OCI-LY1 (cell line): ENCODE data around the gene RAB15.

Experiments used
- H2AFZ ChIP-seq: fragments of 200-600 bp; sonication (generic), shearing (Covaris generic); 2 replicates; pipeline ENCODE4 v1.6.0; 2014; ENCODE audit warnings: antibody characterized with exemption, mild to moderate bottlenecking, low read length
- H3F3A ChIP-seq: fragments of 200-600 bp; sonication (generic), shearing (Covaris generic); 2 replicates; pipeline ENCODE4 v1.6.0; 2014; ENCODE audit warnings: mild to moderate bottlenecking, antibody characterized with exemption, low read length, moderate library complexity; ENCODE audit not compliant: insufficient read depth
- H3K27ac ChIP-seq: fragments of 200-600 bp; sonication (generic); 2 replicates; pipeline ENCODE4 v1.5.1; 2014; ENCODE audit warnings: low read length, mixed run types, mild to moderate bottlenecking, low read depth; ENCODE audit not compliant: poor library complexity, severe bottlenecking
- H3K27me3 ChIP-seq: fragments of 200-600 bp; sonication (generic); 2 replicates; pipeline ENCODE4 v1.6.0; 2014; ENCODE audit warnings: antibody characterized with exemption, mild to moderate bottlenecking, low read length, moderate library complexity; ENCODE audit not compliant: insufficient read depth
- H3K36me3 ChIP-seq: fragments of 200-600 bp; sonication (generic); 2 replicates; pipeline ENCODE4 v1.6.1; 2014; ENCODE audit warnings: mild to moderate bottlenecking, antibody characterized with exemption, low read length, moderate library complexity, mixed read lengths; ENCODE audit not compliant: insufficient read depth
- H3K4me1 ChIP-seq: fragments of 200-600 bp; sonication (generic); 2 replicates; pipeline ENCODE4 v1.5.1; 2014; ENCODE audit warnings: mild to moderate bottlenecking, low read length, moderate library complexity; ENCODE audit not compliant: insufficient read depth, severe bottlenecking
- H3K4me2 ChIP-seq: fragments of 200-600 bp; sonication (generic), shearing (Covaris generic); 2 replicates; pipeline ENCODE4 v1.6.1; 2014; ENCODE audit warnings: low read length
- H3K4me3 ChIP-seq: fragments of 200-600 bp; sonication (generic); 2 replicates; pipeline ENCODE4 v1.5.1; 2014; ENCODE audit warnings: low read length, low read depth, mild to moderate bottlenecking, mixed read lengths; ENCODE audit not compliant: poor library complexity, severe bottlenecking
- H3K79me2 ChIP-seq: fragments of 200-600 bp; shearing (Covaris generic); 2 replicates; pipeline ENCODE4 v1.6.1; 2016; ENCODE audit warnings: mixed run types, low read length, mixed read lengths; ENCODE audit not compliant: insufficient read depth
- H3K9ac ChIP-seq: fragments of 200-600 bp; sonication (generic), shearing (Covaris generic); 2 replicates; pipeline ENCODE4 v1.6.1; 2014; ENCODE audit warnings: mild to moderate bottlenecking, low read length, mixed read lengths
- H3K9me2 ChIP-seq: fragments of 200-600 bp; sonication (generic), shearing (Covaris generic); 2 replicates; pipeline ENCODE4 v1.6.1; 2014; ENCODE audit warnings: low read depth, mild to moderate bottlenecking, low read length, mixed read lengths
- H3K9me3 ChIP-seq: fragments of 200-600 bp; shearing (Covaris generic); 2 replicates; pipeline ENCODE4 v1.6.1; 2014; ENCODE audit warnings: low read length, mixed read lengths
- H4K20me1 ChIP-seq: fragments of 200-600 bp; sonication (generic), shearing (Covaris generic); 2 replicates; pipeline ENCODE4 v1.6.0; 2016; ENCODE audit warnings: mild to moderate bottlenecking, low read length; ENCODE audit not compliant: insufficient read depth
- EZH2 ChIP-seq: fragments of 200-600 bp; sonication (generic), shearing (Covaris generic); IDR thresholded peaks from 2 replicates; pipeline ENCODE4 v1.8.0; 2017; ENCODE audit warnings: borderline replicate concordance, mixed run types, mild to moderate bottlenecking, antibody characterized with exemption, low read length, moderate library complexity, mixed read lengths
- TF ChIP-seq, protein P1 (sequence below): fragments of 200-600 bp; sonication (generic), shearing (Covaris generic); IDR thresholded peaks from 2 replicates; pipeline ENCODE4 v1.5.1; 2017; ENCODE audit warnings: mild to moderate bottlenecking, antibody characterized with exemption, low read length, moderate library complexity, mixed read lengths

Gene RAB15

DNA sequence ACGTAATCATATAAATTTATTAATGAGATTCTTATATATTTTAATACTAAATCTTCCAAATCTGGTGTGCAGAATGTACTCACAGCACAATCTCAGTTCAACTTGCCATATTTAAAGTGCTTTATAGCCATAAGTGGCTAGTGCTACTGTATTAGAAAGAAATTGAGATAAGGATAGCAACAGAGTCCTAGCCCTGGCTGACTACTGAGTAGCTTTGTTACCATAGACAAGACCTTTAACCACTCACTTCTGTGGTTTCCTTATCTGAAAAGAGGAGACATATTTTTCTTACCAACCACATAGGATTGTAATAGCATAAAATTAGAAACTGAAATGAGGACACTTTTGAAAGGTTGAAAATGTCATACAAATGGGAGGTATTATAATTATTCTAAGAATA lies 59.9 kb downstream of the RAB15 start:
- Histone ChIP-seq H3K27me3 (no peaks in the 10 kb centered on the region), H3K4me2 (no peak overlapping the region), H3F3A (no peaks in the 10 kb centered on the region), H3K9me3 (no peaks in the 10 kb centered on the region), H2AFZ (no peak overlapping the region), H4K20me1 (no peaks in the 10 kb centered on the region), H3K36me3 (peaks cover 14% of the 10 kb centered on the region), H3K9me2 (no peaks in the 10 kb centered on the region), H3K4me3 (no peak overlapping the region), H3K4me1 (peaks cover 19% of the 10 kb centered on the region), H3K79me2 (peaks cover 24% of the 10 kb centered on the region), H3K27ac (no peak overlapping the region), H3K9ac (no peak overlapping the region)
- TF ChIP-seq EZH2, result no peak
- TF ChIP-seq, protein P1, sequence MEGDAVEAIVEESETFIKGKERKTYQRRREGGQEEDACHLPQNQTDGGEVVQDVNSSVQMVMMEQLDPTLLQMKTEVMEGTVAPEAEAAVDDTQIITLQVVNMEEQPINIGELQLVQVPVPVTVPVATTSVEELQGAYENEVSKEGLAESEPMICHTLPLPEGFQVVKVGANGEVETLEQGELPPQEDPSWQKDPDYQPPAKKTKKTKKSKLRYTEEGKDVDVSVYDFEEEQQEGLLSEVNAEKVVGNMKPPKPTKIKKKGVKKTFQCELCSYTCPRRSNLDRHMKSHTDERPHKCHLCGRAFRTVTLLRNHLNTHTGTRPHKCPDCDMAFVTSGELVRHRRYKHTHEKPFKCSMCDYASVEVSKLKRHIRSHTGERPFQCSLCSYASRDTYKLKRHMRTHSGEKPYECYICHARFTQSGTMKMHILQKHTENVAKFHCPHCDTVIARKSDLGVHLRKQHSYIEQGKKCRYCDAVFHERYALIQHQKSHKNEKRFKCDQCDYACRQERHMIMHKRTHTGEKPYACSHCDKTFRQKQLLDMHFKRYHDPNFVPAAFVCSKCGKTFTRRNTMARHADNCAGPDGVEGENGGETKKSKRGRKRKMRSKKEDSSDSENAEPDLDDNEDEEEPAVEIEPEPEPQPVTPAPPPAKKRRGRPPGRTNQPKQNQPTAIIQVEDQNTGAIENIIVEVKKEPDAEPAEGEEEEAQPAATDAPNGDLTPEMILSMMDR, result no peak

DNA sequence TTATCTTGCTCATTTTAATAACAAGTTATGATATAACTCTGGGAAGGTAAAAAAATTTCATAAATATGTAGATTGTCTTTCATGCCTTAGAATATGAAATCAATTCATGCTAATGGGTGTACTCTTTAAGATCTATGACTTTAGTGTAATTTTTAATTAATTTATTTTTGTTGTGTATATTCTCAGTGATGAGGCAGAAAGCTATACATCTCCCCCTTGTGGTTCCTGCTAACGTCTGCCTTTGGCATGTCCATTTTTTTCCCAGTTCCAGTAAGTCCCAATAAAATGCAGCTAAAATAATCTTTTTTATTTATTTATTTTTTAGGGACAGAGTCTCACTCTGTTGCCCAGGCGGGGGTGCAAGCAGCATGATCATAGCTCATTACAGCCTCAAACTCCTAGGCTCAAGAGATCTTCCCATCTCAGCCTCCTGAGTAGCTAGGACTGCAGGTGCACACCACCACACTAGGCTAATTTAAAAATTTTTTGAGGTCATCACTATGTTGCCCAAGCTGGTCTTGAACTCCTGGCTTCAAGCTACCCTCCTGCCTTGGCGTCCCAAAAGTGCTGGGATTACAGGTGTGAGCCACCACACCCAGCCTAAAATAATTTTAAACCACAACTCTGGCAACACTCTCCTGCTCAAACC lies 61.2 kb downstream of the RAB15 start:
- Histone ChIP-seq H3F3A (no peaks in the 10 kb centered on the region), H3K4me1 (peaks cover 16% of the 10 kb centered on the region), H4K20me1 (no peaks in the 10 kb centered on the region), H3K4me3 (no peak overlapping the region), H2AFZ (no peak overlapping the region), H3K27ac (no peak overlapping the region), H3K9ac (no peak overlapping the region), H3K9me3 (no peaks in the 10 kb centered on the region), H3K36me3 (peaks cover 8% of the 10 kb centered on the region), H3K9me2 (no peaks in the 10 kb centered on the region), H3K27me3 (peaks cover 7% of the 10 kb centered on the region; the same call in 1 of the 2 replicates), H3K79me2 (peaks cover 15% of the 10 kb centered on the region), H3K4me2 (no peak overlapping the region)
- TF ChIP-seq, protein P1, result peak; percentile 45
- TF ChIP-seq EZH2, result no peak

- no peaks in the 10 kb centered on the region for H4K20me1 ChIP-seq
Measured at GRCh38 chr14:64906022-64906421, 66.1 kb downstream of the RAB15 start.

More at GRCh38 chr14:64906022-64906421, 66.1 kb downstream of the RAB15 start:
- no peak overlapping the region for H3K4me3 ChIP-seq
- no peaks in the 10 kb centered on the region for H3F3A ChIP-seq
- no peaks in the 10 kb centered on the region for H3K79me2 ChIP-seq
- no peaks in the 10 kb centered on the region for H3K36me3 ChIP-seq
- H3K4me2 ChIP-seq, result no peak overlapping the region
- H3K9me2 ChIP-seq, result no peaks in the 10 kb centered on the region
- H3K9me3 ChIP-seq, result no peaks in the 10 kb centered on the region
- TF ChIP-seq, protein P1, result no peak
- no peak for TF ChIP-seq EZH2
- no peak overlapping the region for H2AFZ ChIP-seq
- no peaks in the 10 kb centered on the region for H3K4me1 ChIP-seq
- peaks cover 11% of the 10 kb centered on the region; the same call in 1 of the 2 replicates for H3K27me3 ChIP-seq
- H3K27ac ChIP-seq, result no peak overlapping the region
- H3K9ac ChIP-seq, result no peak overlapping the region
